ENCODE measurements around the gene HIGD1C.

GRCh38 chr12:50960130-50960529 is 7.8 kb downstream of the HIGD1C start:
- TF ChIP-seq CTCF (IDR thresholded peaks at IDR 0.05) (no peak), POLR2A (IDR thresholded peaks at IDR 0.05) (no peak)
